Activated gamma-delta T cell (primary cell): ENCODE measurements around the gene MAST3.
A peak's percentile ranks its signal among the peaks of the same experiment; 100 is the strongest.

Source experiments
- DNase-seq: peaks from one replicate; lab custom pipeline; 2025; lab: John Stamatoyannopoulos, UW

The MAST3 gene

DNA sequence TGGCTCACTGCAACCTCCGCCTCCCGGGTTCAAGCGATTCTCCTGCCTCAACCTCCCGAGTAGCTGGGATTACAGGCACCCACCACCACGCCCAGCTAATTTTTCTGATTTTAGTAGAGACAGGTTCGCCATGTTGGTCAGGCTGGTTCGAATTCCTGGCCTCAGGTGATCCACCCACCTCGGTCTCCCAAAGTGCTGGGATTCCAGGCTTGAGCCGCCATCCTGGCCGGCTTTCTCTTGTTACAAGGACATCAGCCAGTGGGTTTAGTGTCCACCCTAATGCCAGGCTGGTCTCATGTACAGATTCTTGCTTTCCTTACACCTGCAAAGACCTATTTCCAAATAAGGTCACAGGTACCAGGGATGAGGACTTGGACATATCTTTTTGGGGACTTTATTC is 62.2 kb downstream of the MAST3 start:
- no peak for DNase-seq

DNA sequence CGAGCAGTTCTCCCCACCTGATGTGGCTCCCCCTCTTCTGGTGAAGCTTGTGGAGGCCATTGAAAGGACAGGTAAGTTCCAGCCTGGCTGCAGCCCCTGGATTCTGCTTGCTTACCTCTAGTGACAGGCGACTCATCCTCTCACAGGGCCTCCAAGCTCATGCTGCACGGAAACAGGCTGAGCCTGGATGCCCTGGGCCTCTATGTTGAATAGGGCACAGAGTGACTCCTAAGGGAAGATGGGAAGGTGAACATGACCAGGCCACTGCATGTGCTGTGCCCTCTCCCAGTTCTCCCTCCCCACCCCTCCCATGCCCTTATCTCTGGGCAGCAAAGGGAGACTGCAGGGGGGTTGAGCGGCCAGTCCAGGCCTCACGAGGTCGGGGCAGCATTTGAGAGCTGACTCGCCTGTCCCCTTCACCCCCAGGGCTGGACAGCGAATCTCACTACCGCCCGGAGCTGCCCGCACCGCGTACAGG is 63.0 kb downstream of the MAST3 start:
- no peak for DNase-seq

DNA sequence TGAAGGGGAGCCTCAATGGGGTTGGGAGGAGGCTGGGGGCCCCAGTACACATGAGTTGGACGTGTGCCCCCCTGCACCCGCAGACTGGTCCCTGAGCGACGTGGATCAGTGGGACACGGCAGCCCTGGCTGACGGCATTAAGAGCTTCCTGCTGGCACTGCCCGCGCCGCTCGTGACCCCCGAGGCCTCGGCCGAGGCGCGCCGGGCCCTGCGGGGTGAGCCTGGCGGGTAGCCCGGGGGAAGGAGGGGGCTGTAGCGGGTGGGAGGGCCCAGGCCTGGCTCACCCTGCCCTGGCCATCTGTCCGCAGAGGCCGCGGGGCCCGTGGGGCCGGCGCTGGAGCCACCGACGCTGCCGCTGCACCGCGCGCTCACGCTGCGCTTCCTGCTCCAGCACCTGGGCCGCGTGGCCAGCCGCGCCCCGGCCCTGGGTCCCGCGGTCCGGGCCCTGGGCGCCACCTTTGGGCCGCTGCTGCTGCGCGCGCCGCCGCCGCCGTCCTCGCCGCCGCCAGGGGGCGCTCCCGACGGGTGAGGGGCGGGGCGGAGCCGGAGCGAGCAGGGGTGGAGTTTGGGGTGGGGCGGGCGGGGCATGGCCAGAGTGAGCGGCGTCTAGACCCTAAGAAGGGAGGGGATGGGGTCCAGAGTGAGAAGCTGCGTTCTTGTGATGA is 63.5 kb downstream of the MAST3 start:
- peak; percentile 72 for DNase-seq

DNA sequence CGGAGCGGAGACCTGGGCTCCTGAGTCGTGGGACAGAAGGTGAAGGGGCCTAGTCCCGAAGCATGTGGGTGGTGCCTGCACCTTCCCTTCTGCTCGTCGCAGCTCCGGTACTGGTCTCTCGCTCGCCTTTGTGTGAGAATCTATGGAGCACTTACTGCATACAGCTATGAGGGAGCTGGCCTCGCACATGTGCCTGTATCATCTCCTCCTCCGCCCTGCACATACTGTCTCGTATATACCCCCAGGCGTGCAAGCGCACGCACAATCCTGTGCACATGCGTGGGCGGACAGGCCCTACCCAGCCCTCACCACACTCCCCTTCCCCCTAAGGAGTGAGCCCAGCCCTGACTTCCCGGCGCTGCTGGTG is 64.0 kb downstream of the MAST3 start:
- no peak for DNase-seq

DNA sequence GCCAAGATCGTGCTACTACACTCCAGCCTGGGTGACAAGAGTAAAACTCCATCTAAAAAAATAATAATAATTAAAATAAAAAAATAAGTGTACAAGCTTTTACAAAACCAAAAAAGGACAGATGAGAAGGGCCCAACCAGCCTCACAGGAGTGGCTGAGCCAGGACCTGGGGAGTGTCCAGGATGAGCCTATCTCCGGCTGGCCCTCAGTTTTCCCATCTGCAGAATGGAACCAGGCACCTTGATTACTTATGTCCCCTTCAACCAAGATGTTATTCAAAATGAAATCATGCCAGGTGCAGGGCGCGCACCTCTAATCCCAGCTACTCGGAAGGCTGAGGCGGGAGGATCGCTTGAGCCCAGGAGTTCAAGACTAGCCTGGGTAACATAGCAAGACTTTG is 66.5 kb downstream of the MAST3 start:
- no peak for DNase-seq

DNA sequence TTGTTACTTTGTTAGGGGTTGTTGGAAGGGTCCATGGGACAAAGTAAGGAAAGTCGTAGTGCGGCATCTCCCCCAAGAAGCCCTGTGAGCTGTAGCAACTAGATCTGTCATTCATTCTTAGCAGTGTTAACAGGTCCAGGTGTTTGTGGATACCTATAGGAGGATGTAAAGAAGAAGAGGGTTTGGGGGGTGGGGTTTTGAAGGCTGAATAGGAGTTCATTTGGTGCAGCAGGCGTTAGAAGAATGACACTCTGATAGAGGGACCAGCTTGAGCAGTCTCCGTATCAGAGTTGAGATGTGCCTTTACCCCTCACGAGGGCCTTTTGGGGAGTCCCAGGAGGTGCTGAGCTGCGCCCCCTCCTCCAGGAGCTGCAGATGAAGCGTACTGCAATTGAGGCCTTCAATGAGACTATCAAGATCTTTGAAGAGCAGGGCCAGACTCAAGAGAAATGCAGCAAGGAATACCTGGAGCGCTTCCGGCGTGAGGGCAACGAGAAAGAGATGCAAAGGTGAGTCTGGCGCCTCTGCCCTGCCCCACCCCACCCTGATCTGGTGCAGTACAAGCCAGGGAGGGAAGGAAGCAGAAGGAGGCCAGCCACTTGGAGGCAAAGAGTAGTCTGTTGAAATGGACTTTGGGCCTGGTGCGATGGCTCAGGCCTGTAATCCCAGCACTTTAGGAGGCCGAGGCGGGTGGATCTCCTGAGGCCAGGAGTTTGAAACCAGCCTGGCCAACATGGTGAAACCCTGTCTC is 68.4 kb downstream of the MAST3 start:
- no peak for DNase-seq

DNA sequence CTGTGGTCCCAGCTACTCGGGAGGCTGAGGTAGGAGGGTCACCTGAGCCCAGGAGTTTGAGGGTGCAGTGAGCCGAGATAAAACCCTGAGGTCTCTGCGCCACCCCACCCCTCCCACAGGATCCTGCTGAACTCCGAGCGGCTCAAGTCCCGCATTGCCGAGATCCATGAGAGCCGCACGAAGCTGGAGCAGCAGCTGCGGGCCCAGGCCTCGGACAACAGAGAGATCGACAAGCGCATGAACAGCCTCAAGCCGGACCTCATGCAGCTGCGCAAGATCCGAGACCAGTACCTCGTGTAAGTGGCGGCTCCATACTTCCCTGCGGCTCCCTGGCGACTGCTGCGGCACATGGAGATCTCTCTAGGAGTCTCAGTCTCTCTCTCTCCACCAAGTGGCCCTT is 69.4 kb downstream of the MAST3 start:
- DNase-seq: no peak

DNA sequence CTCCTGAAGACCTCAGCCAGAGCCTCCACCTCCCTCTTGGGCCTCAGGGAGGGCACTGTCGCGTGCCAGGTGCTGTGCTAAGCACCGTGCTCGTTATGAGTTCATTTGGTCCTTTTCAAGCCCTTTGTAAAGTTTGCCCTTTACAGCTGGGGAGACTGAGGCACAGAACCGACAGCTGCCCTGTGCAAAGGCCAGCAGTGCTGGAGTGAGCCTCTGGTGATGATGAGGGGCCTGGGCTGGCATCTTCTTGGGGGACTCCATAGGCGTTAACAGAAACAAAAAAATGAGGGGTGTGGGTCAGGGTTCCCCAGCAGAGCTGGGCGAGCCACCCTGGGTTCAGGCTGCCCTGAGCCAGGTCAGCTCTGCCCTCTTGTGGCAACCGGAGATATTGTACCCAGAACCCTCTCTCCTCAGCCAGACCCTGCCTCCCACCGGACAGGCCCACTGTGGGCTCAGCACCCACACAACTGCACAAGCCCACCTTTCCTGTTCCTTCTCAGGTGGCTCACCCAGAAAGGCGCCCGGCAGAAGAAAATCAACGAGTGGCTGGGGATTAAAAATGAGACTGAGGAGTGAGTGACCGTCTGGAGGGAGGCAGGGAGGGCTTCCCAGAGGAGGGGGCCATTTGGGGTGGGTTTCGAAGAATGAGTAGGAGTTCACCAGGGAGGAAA is 70.5 kb downstream of the MAST3 start:
- no peak for DNase-seq

DNA sequence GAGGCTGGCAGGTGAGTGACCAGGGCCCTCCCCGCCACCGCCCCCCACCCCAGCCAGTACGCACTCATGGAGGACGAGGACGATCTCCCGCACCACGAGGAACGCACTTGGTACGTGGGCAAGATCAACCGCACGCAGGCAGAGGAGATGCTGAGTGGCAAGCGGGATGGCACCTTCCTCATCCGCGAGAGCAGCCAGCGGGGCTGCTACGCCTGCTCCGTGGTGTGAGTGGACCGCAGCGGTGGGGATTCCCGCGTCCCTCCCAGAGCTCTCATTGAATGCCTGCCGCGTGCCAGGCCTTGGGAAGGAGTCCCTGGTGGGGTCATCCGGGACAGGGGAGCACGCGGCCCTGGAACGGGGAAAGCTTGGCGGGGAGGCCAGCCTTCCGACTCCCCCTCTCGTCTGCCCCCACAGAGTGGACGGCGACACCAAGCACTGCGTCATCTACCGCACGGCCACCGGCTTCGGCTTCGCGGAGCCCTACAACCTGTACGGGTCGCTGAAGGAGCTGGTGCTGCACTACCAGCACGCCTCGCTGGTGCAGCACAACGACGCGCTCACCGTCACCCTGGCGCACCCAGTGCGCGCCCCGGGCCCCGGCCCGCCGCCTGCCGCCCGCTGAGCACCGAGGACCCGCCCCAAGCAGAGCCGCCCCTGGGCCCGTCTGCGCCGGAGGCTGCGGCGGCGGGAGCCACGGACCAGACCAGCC is 71.2 kb downstream of the MAST3 start:
- DNase-seq: no peak

DNA sequence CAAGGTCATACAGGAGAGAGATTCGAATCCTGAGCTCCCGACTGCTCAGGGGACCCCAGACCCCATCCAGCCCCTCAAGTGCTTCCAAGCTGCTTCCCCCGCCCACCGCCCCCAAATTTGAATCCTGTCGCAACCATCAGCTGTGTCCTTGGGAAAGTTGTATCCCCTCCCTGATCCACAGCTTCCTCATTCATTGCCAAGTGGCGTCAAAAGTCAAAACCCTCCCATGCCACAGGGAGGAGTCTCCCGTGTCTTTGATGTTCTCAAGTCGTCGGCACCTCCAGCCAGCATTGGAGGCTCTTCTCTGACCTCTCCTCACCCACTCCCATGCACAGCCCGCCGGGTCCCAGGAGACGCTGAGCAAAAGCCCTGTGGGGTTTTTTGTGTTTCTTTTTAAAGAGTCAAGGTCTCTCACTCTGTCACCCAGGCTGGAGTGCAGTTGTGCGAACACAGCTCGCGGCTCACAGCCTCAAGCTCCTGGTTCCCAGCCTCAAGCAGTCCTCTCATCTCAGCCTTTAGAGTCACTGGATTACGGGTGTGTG is 73.2 kb downstream of the MAST3 start:
- DNase-seq: no peak

DNA sequence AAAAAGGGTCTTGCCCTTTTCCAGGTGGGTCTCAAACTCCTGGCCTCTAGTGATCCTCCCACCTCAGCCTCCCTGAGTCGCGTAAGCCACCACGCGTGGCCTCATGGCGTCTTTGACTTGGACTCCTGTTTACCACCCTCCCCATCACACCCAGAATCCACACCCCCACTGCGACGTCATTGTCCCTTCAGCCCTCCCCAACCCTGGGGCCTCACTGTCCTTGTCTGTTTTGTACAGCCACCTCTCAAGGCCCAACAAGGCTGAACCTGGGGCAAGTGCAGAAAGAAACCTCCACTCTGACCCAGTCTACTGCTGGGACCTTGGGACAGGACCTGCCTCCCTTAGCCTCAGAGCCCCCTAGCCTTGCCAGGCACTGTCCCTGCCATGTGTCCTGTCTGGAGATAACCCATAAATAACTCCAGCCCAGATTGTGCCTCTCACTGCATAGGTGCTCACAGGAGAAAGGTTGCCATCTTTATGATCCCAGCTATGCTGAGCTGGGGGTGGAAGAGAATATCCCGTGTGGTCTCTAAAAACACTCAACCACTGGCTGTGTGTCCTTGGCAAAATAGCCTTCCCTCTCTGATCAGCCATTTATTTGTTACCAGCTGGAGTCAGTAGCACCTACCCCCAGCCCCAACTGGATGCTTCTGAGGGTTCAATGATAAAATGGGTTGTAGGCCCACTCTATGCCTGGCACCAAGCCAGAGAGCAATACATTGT is 74.2 kb downstream of the MAST3 start:
- no peak for DNase-seq

DNA sequence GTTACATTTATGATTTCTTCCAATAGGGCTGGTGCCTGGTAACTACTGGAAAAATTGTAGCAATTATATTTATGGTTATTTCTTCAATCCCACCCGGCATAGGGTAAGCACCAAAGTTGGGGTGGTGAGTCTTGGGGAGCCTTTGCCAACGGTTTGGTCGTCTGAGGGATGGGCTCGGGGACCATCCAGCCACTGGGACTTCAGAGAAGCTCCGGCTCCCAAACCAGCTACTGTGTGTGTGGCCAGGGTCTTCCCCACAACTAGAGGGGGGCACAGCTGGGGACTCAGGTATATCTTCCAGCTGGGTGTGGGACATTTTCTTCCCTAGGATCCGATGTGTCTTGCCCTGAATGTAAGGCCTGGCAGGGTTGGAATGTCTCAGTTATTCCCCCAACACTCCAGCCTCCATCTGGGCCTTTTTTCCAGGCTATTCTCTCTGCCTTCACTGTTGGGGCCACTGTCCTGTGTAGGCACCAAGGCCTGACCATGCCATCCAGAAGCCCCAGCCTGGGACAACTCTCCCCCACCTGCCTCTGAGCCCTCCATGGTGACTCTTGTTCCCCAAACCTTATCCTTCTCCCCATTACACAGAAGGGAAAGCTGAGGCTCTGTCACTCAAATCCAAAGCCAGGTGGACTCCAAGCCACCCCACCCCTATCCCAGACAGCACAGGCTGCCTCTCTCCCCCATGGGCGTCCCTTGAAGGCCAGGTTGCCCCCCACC is 74.9 kb downstream of the MAST3 start:
- no peak for DNase-seq

DNA sequence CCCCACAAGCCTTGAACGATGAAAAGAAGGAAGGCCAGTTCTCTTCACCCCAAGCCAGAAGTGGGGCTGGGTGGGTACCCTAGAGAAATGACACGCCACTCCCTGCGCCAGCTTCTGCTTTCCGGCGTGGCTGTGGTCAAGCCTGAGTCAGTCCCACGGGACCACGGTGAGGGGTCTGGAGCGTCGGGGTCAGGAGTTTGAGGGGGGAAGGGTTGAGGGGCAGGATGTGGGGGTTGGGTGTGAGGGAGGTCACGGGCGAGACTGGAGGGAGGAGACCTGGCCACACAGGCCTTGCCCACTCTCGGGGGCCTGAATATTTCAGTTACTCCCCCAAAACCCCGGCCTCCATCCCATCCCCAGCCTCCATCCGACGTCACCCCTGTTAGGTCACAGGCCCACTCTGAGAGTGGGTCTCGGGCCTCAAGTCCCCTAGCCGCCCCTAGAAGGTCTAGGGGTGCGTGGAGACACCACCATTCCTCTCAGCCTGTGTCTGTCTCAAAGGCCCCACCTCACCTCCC is 75.5 kb downstream of the MAST3 start:
- no peak for DNase-seq

DNA sequence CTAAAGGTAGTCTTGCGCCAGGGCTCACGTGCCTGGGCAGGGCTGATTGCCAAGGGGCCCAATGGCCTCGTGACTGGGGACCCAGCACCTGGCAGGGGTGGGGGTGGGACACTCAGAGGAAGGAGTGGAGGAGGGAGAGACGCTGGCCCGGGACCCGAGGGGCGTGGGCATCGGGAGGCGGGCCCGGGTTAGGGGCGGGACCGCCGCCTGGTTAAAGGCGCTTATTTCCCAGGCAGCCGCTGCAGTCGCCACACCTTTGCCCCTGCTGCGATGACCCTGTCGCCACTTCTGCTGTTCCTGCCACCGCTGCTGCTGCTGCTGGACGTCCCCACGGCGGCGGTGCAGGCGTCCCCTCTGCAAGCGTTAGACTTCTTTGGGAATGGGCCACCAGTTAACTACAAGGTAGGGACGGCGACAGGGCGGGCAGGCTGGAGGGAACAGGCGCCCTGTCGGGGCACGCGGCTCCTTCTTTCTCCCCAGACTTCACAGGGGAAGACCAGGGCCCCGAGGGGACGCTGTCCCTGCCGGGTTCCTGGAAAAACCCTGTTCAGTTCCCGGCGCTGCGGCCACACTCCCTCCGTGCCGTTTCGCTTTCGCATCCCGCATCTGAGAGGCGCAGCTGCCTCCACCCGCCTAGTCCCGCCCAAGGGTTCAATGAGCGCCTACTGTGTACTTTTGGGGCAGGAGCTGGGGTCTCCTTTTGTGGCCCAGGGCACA is 76.2 kb downstream of the MAST3 start, which contains the start of gene IFI30:
TSS of gene IFI30 (plus strand) at position 242 of the 717 bp plus-strand sequence. CDS start at position 271, 29 bp downstream.
- DNase-seq: no peak

DNA sequence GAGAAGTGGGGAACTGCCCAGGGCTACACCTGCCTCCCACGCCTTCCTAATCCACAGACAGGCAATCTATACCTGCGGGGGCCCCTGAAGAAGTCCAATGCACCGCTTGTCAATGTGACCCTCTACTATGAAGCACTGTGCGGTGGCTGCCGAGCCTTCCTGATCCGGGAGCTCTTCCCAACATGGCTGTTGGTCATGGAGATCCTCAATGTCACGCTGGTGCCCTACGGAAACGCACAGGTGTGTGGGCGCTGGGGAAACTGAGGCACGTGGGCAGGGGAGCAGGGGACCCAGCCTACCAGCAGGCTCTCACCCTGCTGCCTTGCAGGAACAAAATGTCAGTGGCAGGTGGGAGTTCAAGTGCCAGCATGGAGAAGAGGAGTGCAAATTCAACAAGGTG is 77.4 kb downstream of the MAST3 start:
- no peak for DNase-seq

DNA sequence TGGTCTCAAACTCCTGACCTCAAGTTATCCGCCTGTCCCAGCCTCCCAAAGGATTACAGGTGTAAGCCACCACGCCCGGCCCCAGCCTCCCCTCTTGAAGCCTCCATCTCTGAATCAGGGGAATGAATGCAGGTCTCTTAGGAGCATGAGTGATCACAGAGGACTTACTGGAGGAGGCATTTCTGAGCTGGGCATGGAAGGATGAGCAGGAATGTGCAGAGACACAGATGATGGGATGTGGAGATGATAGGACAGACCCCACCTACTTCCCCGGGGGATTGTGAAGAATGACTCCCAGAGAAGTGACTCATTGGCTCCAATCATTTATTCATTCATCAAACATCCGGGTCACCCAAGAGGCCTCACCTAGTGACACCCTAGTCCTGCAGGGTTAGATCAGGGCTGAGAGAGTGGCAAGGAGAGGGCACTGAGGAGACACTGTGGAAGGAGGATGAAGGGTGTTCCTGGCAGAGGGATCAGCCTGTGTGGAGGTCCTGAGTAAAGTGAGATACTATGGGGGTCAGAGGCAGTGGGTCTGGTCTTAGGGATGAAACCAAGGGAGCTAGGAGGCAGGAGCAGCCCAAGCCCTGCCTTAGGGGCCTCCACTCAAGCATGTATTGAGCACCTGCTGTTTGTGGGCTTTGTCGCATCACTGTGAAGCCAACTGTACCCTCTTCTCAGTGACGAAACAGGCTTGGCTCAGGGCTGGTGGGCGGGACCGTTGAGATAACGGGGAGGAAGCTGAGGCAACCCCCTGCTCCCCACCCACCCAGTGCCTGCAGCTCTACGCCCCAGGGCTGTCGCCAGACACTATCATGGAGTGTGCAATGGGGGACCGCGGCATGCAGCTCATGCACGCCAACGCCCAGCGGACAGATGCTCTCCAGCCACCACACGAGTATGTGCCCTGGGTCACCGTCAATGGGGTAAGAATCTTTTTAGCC is 79.1 kb downstream of the MAST3 start:
- DNase-seq: no peak

DNA sequence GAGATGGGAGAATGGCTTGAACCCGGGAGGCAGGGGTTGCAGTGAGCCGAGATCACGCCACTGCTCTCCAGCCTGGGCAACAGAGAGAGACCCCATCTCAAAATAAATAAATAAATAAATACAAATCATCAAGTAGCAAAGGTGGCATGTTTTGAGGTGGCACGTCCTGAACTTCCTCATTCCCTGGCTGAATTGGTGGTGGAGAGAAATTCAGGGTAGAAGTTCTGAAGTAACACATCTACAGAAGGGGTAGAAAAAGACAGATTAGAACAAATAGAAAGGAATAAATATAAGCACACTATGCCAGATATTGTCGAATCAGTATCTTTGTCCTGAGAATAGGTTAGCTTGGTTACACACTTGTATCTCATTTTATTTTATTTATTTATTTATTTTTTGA is 82.4 kb downstream of the MAST3 start:
- no peak for DNase-seq

DNA sequence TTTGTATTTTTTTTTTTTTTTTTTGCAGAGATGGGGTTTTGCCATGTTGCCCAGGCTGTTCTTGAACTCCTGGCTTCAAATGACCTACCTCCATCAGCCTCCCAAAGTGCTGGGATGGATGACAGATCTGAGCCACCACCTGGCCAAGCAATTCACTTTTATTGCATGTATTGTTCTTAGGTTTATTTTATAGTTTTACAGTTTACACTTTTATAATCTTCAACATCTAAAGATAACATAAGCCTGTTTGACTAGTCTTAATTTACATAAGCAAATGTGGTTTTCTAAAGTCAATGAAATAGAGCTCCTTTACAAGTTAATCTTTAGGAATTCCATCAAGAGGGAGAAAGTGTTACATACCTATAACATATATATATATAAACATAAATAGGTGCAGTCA is 86.0 kb downstream of the MAST3 start:
- DNase-seq: no peak

DNA sequence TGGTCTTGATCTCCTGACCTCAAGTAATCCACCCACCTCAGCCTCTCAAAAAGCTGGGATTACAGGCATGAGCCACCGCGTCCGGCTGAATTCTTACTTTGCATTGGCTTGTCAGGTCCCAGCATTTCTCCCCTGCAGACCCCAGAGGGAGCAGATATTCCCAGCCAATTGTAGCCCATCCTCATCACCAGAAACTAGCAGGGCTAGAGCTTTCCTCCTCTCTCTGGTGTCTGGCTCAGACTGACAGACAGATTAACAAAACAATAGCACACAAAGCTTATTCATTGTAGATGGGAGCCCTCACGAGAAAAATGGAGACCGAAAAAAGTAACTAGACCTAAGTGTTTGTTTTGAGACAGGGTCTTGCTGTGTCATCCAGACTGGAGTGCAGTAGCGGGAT is 88.0 kb downstream of the MAST3 start:
- no peak for DNase-seq
